Measurements from ENCODE around the gene GPR68. TPM values are rescaled to one million over a fixed set of nuclear protein-coding genes. Genes with fewer than 3 reads are reported as not detected.

Gene GPR68
- total RNA-seq, 1 experiment from 2014 or later = 0.28 TPM

DNA sequence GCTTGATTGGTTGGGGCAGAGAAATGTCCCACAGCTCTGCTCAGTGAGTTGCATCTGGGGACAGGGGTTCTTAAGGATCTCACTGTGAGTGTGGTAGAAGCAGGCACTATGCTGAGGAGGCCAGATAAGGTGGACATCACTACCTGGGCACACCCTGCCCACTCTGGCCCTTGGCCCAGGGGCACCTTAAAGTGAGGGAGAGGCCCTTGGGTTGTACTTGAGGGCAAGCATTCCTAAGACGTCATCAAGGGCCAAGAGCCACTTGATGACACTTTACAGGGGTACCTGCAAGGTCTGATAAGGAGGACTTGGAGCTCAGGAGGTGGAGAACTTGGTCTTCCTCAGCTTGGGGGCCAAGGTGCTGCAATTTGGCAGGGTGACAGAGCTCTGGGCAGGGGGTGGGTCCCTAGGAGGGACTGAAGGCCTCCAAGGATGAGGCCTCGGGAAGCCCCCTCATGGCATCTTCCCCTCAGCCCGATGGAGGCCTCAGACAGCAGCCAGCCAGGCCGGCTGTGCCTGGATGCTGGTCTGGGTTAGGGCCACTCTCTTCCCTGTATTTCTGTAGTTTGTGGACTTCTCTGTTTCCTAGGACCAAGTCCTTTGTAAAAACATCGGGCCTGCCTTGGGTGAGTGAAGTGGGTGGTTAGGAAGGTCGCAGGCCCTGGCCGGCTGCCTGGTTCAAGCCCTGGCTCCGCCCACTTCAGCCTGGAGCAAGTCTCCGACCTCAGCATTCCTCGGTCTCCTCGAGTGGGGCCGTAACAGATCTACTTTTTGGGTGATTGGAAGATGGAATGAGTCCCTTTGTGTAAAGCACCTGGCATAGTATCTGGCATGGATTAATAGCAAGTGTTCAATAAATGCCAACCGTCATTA is 24.8 kb downstream of the GPR68 start:
- no peak for ATAC-seq
- H3K27ac ChIP-seq (ENCODE audit: low read length) = no peak overlapping the region
- POLR2A ChIA-PET = no interaction called here
- no peaks in the 10 kb centered on the region for H3K27me3 ChIP-seq (ENCODE audit: control insufficient read depth, insufficient read depth, low read length)
- no TSS peak for BruUV-seq (replicated peaks)
- in situ Hi-C loops (cut with HindIII; ENCODE audit: low pct_unique_long_range_greater_than_20kb, low sequenced_read_pairs) = no loop called here
- H3K4me1 ChIP-seq (ENCODE audit: control insufficient read depth, insufficient read depth, low read length) = no peaks in the 10 kb centered on the region
- H3K9me3 ChIP-seq (ENCODE audit: control insufficient read depth, insufficient read depth, low read depth, low read length) = no peaks in the 10 kb centered on the region
- CTCF ChIA-PET = interaction anchor here (0.6 kb wide), 1 partner anchor 317 kb away, joined by 3 read pairs; no protein-coding TSS in a partner anchor
- DNase-seq (ENCODE audit: low read depth, low spot score) = no peak
- TF ChIP-seq, protein P1, sequence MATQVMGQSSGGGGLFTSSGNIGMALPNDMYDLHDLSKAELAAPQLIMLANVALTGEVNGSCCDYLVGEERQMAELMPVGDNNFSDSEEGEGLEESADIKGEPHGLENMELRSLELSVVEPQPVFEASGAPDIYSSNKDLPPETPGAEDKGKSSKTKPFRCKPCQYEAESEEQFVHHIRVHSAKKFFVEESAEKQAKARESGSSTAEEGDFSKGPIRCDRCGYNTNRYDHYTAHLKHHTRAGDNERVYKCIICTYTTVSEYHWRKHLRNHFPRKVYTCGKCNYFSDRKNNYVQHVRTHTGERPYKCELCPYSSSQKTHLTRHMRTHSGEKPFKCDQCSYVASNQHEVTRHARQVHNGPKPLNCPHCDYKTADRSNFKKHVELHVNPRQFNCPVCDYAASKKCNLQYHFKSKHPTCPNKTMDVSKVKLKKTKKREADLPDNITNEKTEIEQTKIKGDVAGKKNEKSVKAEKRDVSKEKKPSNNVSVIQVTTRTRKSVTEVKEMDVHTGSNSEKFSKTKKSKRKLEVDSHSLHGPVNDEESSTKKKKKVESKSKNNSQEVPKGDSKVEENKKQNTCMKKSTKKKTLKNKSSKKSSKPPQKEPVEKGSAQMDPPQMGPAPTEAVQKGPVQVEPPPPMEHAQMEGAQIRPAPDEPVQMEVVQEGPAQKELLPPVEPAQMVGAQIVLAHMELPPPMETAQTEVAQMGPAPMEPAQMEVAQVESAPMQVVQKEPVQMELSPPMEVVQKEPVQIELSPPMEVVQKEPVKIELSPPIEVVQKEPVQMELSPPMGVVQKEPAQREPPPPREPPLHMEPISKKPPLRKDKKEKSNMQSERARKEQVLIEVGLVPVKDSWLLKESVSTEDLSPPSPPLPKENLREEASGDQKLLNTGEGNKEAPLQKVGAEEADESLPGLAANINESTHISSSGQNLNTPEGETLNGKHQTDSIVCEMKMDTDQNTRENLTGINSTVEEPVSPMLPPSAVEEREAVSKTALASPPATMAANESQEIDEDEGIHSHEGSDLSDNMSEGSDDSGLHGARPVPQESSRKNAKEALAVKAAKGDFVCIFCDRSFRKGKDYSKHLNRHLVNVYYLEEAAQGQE (IDR thresholded peaks at IDR 0.05; ENCODE audit: insufficient read depth in 1 of 2, low read depth in 2 of 2, low read length in 1 of 2) = no peak
- TF ChIP-seq SIN3A (IDR thresholded peaks at IDR 0.05; ENCODE audit: borderline replicate concordance, insufficient read depth, low read depth, low read length) (no peak), TCF7L2 (IDR thresholded peaks at IDR 0.05; ENCODE audit: low read depth, low read length) (no peak), POLR2AphosphoS5 (IDR thresholded peaks at IDR 0.05; ENCODE audit: low read depth, low read length) (no peak)
- TF ChIP-seq, protein P2, sequence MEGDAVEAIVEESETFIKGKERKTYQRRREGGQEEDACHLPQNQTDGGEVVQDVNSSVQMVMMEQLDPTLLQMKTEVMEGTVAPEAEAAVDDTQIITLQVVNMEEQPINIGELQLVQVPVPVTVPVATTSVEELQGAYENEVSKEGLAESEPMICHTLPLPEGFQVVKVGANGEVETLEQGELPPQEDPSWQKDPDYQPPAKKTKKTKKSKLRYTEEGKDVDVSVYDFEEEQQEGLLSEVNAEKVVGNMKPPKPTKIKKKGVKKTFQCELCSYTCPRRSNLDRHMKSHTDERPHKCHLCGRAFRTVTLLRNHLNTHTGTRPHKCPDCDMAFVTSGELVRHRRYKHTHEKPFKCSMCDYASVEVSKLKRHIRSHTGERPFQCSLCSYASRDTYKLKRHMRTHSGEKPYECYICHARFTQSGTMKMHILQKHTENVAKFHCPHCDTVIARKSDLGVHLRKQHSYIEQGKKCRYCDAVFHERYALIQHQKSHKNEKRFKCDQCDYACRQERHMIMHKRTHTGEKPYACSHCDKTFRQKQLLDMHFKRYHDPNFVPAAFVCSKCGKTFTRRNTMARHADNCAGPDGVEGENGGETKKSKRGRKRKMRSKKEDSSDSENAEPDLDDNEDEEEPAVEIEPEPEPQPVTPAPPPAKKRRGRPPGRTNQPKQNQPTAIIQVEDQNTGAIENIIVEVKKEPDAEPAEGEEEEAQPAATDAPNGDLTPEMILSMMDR (IDR thresholded peaks at IDR 0.05) = no peak
- H3K36me3 ChIP-seq (ENCODE audit: control insufficient read depth, insufficient read depth, low read length) = no peaks in the 10 kb centered on the region
- no peak overlapping the region for H3K4me3 ChIP-seq (ENCODE audit: low read depth in 2 of 2, low read length in 2 of 2)
- intact Hi-C loops (cut with micrococcal nuclease; ENCODE audit: unreplicated experiment) = no loop called here

DNA sequence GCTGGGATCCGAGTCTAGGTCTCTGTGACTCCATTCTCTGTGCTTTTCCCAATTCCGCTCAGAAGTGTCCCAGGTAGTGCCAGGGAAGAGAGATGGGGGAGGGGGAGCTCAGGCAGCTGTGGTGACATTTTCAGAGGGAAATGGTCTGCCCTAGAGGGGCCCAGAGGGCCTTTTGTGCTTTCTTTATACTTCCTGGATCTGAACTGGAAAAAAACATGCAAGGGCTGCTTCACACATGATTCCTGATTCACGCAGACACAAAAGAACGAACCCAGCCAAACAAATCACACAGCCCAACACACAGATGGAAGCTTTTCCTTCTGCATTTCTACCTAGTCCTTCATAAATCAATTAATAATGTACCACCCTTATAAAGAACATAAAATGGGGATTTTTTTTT is 26.5 kb downstream of the GPR68 start:
- in situ Hi-C loops (cut with HindIII; ENCODE audit: low pct_unique_long_range_greater_than_20kb, low sequenced_read_pairs) (no loop called here), intact Hi-C loops (cut with micrococcal nuclease; ENCODE audit: unreplicated experiment) (no loop called here)
- H3K4me3 ChIP-seq (ENCODE audit: low read depth in 2 of 2, low read length in 2 of 2) = no peak overlapping the region
- no peaks in the 10 kb centered on the region for H3K9me3 ChIP-seq (ENCODE audit: control insufficient read depth, insufficient read depth, low read depth, low read length)
- ATAC-seq (no peak), DNase-seq (ENCODE audit: low read depth, low spot score) (no peak)
- no TSS peak for BruUV-seq (replicated peaks)
- no peaks in the 10 kb centered on the region for H3K4me1 ChIP-seq (ENCODE audit: control insufficient read depth, insufficient read depth, low read length)
- no peak overlapping the region for H3K27ac ChIP-seq (ENCODE audit: low read length)
- no peaks in the 10 kb centered on the region for H3K27me3 ChIP-seq (ENCODE audit: control insufficient read depth, insufficient read depth, low read length)
- ChIA-PET CTCF (no interaction called here), POLR2A (interaction anchor here (0.5 to 0.7 kb wide), 2 partner anchors 286 to 771 kb away, joined by 3 to 6 read pairs; no protein-coding TSS in a partner anchor)
- TF ChIP-seq, protein P2 (IDR thresholded peaks at IDR 0.05) = no peak
- TF ChIP-seq, protein P1 (IDR thresholded peaks at IDR 0.05; ENCODE audit: insufficient read depth in 1 of 2, low read depth in 2 of 2, low read length in 1 of 2) = no peak
- no peak for TF ChIP-seq TCF7L2 (IDR thresholded peaks at IDR 0.05; ENCODE audit: low read depth, low read length)
- TF ChIP-seq SIN3A (IDR thresholded peaks at IDR 0.05; ENCODE audit: borderline replicate concordance, insufficient read depth, low read depth, low read length) = no peak
- TF ChIP-seq POLR2AphosphoS5 (IDR thresholded peaks at IDR 0.05; ENCODE audit: low read depth, low read length) = no peak
- no peaks in the 10 kb centered on the region for H3K36me3 ChIP-seq (ENCODE audit: control insufficient read depth, insufficient read depth, low read length)

Measured in Panc1 (cell line).